SK-N-SH treated with all-trans-retinoic acid at 6 μM for 48 hours (cell line): ENCODE data around the gene GPRC5B.

Experiments
- CSDC2 ChIP-seq: fragments of 250-450 bp; sonication (Bioruptor Pico); IDR thresholded peaks from 2 replicates; pipeline ENCODE4 v1.5.0; 2020; ENCODE audit warnings: mild to moderate bottlenecking, moderate library complexity
- TOX ChIP-seq: fragments of 250-450 bp; sonication (Bioruptor Pico); IDR thresholded peaks from 2 replicates; pipeline ENCODE4 v1.8.0; 2021; ENCODE audit warnings: mild to moderate bottlenecking, moderate library complexity, borderline replicate concordance
- TF ChIP-seq, protein P1 (sequence below): fragments of 250-450 bp; sonication (Bioruptor Pico); IDR thresholded peaks from 2 replicates; pipeline ENCODE4 v1.5.1; 2020; ENCODE audit warnings: low read depth, mild to moderate bottlenecking, moderate library complexity
- TF ChIP-seq, protein P2 (sequence below): fragments of 250-450 bp; sonication (Bioruptor Pico); IDR thresholded peaks from 2 replicates; pipeline ENCODE4 v1.5.0; 2020; ENCODE audit warnings: mild to moderate bottlenecking, moderate library complexity
- TF ChIP-seq, protein P3 (sequence below): fragments of 250-450 bp; sonication (Bioruptor Pico); IDR thresholded peaks from 2 replicates; pipeline ENCODE4 v1.8.0; 2020; ENCODE audit warnings: mild to moderate bottlenecking, moderate library complexity, borderline replicate concordance

DNA sequence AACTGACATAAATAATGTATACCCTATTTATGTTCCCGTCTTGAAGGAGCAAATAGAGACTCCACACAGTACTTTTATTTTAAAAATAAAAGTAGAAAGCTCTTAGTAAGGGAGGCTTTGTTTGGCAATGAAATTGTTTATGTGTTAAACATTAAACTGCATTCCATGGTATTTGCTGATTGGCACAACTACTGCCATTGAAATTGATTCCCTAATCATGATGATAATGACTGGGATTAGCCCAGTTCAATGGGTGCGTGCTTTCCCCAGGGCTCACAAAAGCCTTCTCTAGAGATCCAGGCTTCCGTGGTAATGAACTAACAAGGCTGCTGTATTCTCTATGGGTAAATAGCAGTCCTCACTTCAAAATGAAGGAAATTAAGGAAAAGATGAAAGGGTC is 67.5 kb downstream of the GPRC5B start:
- TF ChIP-seq, protein P1, sequence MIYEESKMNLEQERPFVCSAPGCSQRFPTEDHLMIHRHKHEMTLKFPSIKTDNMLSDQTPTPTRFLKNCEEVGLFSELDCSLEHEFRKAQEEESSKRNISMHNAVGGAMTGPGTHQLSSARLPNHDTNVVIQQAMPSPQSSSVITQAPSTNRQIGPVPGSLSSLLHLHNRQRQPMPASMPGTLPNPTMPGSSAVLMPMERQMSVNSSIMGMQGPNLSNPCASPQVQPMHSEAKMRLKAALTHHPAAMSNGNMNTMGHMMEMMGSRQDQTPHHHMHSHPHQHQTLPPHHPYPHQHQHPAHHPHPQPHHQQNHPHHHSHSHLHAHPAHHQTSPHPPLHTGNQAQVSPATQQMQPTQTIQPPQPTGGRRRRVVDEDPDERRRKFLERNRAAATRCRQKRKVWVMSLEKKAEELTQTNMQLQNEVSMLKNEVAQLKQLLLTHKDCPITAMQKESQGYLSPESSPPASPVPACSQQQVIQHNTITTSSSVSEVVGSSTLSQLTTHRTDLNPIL (CRISPR knock-in tag), result no peak
- TF ChIP-seq, protein P2, sequence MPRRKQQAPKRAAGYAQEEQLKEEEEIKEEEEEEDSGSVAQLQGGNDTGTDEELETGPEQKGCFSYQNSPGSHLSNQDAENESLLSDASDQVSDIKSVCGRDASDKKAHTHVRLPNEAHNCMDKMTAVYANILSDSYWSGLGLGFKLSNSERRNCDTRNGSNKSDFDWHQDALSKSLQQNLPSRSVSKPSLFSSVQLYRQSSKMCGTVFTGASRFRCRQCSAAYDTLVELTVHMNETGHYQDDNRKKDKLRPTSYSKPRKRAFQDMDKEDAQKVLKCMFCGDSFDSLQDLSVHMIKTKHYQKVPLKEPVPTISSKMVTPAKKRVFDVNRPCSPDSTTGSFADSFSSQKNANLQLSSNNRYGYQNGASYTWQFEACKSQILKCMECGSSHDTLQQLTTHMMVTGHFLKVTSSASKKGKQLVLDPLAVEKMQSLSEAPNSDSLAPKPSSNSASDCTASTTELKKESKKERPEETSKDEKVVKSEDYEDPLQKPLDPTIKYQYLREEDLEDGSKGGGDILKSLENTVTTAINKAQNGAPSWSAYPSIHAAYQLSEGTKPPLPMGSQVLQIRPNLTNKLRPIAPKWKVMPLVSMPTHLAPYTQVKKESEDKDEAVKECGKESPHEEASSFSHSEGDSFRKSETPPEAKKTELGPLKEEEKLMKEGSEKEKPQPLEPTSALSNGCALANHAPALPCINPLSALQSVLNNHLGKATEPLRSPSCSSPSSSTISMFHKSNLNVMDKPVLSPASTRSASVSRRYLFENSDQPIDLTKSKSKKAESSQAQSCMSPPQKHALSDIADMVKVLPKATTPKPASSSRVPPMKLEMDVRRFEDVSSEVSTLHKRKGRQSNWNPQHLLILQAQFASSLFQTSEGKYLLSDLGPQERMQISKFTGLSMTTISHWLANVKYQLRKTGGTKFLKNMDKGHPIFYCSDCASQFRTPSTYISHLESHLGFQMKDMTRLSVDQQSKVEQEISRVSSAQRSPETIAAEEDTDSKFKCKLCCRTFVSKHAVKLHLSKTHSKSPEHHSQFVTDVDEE (CRISPR knock-in tag), result no peak
- TF ChIP-seq CSDC2 (CRISPR knock-in tag), result no peak
- no peak for TF ChIP-seq TOX (CRISPR knock-in tag)
- TF ChIP-seq, protein P3, sequence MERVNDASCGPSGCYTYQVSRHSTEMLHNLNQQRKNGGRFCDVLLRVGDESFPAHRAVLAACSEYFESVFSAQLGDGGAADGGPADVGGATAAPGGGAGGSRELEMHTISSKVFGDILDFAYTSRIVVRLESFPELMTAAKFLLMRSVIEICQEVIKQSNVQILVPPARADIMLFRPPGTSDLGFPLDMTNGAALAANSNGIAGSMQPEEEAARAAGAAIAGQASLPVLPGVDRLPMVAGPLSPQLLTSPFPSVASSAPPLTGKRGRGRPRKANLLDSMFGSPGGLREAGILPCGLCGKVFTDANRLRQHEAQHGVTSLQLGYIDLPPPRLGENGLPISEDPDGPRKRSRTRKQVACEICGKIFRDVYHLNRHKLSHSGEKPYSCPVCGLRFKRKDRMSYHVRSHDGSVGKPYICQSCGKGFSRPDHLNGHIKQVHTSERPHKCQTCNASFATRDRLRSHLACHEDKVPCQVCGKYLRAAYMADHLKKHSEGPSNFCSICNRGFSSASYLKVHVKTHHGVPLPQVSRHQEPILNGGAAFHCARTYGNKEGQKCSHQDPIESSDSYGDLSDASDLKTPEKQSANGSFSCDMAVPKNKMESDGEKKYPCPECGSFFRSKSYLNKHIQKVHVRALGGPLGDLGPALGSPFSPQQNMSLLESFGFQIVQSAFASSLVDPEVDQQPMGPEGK (CRISPR knock-in tag), result no peak
